Kidney epithelial cell (primary cell): ENCODE results near the gene LAIR2. TPM values are rescaled to one million over a fixed set of nuclear protein-coding genes. Genes with fewer than 3 reads are reported as not detected.

Experiments used
- DNase-seq: peaks from one replicate; pipeline ENCODE4 v3.0.0-alpha.2; 2010; ENCODE audit warnings: low read depth
- H3K27me3 ChIP-seq: 2 replicates; pipeline ENCODE4 v1.6.0; 2011; ENCODE audit warnings: low read length; ENCODE audit not compliant: control insufficient read depth, insufficient read depth
- H3K36me3 ChIP-seq: 2 replicates; pipeline ENCODE4 v1.5.1; 2011; ENCODE audit warnings: low read length; ENCODE audit not compliant: control insufficient read depth, insufficient read depth
- H3K4me3 ChIP-seq: 2 replicates; pipeline ENCODE4 v1.5.1; 2011; ENCODE audit warnings: low read depth, mild to moderate bottlenecking, control low read depth, low read length
- CTCF ChIP-seq: IDR thresholded peaks from 2 replicates; pipeline ENCODE4 v1.5.1; 2011; ENCODE audit warnings: mild to moderate bottlenecking, moderate library complexity, low read length, control low read depth, inconsistent platforms; ENCODE audit not compliant: insufficient read depth, poor library complexity, severe bottlenecking
- total RNA-seq: library from RNA; depleted of rRNA; stranded (reverse); fragments of >200 nt; gene quantifications from 2 replicates; pipeline ENCODE4 v1.2.3, GENCODE V29; 2015

LAIR2 gene
- total RNA-seq, 1 donor from 2014 or later, result not detected

- no peak for TF ChIP-seq CTCF
- Histone ChIP-seq H3K4me3 (no peak overlapping the region), H3K36me3 (no peaks in the 10 kb centered on the region), H3K27me3 (no peaks in the 10 kb centered on the region)
- DNase-seq, result no peak
Observed at GRCh38 chr19:54518844-54519243, 16.2 kb downstream of the LAIR2 start.

GRCh38 chr19:54521022-54521859 is 18.6 kb downstream of the LAIR2 start:
- no peak for TF ChIP-seq CTCF
- Histone ChIP-seq H3K36me3 (no peaks in the 10 kb centered on the region), H3K27me3 (no peaks in the 10 kb centered on the region), H3K4me3 (no peak overlapping the region)
- no peak for DNase-seq

- no peak for TF ChIP-seq CTCF
- DNase-seq, result no peak
- Histone ChIP-seq H3K27me3 (no peaks in the 10 kb centered on the region), H3K36me3 (no peaks in the 10 kb centered on the region), H3K4me3 (no peak overlapping the region)
Observed at GRCh38 chr19:54521860-54522513, 19.4 kb downstream of the LAIR2 start.

GRCh38 chr19:54523403-54523802 is 20.8 kb downstream of the LAIR2 start:
- Histone ChIP-seq H3K36me3 (no peaks in the 10 kb centered on the region), H3K4me3 (no peak overlapping the region), H3K27me3 (no peaks in the 10 kb centered on the region)
- no peak for TF ChIP-seq CTCF
- DNase-seq, result no peak

- Histone ChIP-seq H3K27me3 (no peaks in the 10 kb centered on the region), H3K4me3 (no peak overlapping the region), H3K36me3 (no peaks in the 10 kb centered on the region)
- no peak for TF ChIP-seq CTCF
- no peak for DNase-seq
Observed at GRCh38 chr19:54525636-54526035, 23.0 kb downstream of the LAIR2 start.
